HuH-7.5 (cell line): ENCODE data around the gene HES7.
A peak's percentile ranks its signal among the peaks of the same experiment; 100 is the strongest.

Experiments
- DNase-seq: peaks from one replicate; pipeline ENCODE4 v3.0.0; 2011; ENCODE audit warnings: low spot score

The HES7 gene

GRCh38 chr17:8155231-8155995, 31.5 kb upstream of the HES7 start:
- DNase-seq = no peak

GRCh38 chr17:8154608-8155155, 30.8 kb upstream of the HES7 start:
- no peak for DNase-seq

DNA sequence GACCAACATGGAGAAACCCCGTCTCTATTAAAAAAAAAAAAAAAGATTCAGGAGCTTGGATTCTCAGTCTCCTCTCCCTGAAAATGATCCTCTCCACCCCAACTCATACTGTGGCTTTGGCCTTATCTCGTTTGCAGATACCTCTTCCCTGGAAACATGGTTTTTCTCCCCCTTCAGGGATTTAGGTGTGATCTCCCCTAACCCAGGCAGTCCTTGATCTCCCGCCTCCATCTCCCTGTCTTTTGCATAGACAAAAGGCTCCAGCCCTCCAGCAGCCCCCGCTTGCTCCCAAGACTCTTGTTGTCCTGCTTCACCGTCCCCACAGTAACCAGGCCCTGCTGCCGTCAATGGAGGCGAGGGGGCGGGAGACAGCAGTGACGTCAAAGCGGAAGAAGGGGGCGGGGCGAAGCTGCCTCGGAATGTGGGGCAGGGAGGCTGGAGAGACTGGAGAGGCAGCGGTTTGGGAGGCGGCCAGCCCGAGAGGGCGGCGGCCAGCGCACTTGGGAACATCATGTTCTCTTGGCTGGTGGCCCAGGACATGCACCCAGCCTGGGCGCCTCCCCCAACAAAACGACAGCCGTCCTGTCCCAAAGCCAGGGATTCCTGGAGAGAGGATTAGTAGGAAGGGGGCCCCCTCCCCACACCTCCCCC, 30.2 kb upstream of the HES7 start:
- DNase-seq = no peak

- peak; percentile 82 for DNase-seq
These were observed 29.6 kb upstream of the HES7 start for GRCh38 chr17:8153525-8153956.

- no peak for DNase-seq
These were observed 29.1 kb upstream of the HES7 start for GRCh38 chr17:8153031-8153451.

DNA sequence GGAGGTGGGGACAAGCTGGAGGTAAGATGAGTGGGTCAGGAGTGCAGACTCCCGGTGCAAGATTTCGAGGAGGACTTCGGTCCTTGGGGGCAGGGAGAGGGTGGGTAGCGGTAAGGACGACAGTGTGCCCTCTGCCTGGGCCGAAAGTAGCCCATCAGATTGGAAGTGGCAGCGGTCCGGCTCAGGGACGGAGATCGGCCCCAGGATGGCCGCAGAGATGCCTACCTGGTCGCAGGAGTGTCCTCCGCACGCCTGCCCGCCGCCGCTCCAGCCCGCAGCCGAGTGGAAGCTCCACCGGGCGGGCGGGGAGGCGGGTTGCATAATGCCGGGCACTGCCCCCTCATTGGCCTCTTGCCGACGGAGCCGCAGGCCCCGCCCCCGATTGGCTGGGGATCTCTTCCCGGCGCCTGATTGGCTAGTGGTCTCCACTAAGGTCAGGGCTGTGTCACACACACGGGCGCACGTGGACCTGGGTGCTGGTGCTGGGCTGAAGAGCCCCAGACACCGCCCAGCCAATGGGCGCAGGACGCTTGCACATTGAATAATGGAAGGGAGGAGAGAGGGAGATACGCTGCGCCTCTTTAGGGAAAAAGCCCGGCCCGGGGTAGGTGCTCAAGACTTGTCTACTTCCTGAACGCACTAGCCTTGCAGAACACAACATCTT, 28.3 kb upstream of the HES7 start, which contains the start of gene PER1:
TSS of gene PER1 (minus strand) at position 293 of the 664 bp plus-strand sequence. CDS start 1,698 bp downstream, outside the sequence.
- DNase-seq = peak; percentile 97

GRCh38 chr17:8151641-8152111, 27.8 kb upstream of the HES7 start:
- DNase-seq = peak; percentile 49

GRCh38 chr17:8151120-8151640, 27.3 kb upstream of the HES7 start:
- DNase-seq = no peak

- DNase-seq = no peak
These were observed 26.6 kb upstream of the HES7 start for GRCh38 chr17:8150194-8151119.

DNA sequence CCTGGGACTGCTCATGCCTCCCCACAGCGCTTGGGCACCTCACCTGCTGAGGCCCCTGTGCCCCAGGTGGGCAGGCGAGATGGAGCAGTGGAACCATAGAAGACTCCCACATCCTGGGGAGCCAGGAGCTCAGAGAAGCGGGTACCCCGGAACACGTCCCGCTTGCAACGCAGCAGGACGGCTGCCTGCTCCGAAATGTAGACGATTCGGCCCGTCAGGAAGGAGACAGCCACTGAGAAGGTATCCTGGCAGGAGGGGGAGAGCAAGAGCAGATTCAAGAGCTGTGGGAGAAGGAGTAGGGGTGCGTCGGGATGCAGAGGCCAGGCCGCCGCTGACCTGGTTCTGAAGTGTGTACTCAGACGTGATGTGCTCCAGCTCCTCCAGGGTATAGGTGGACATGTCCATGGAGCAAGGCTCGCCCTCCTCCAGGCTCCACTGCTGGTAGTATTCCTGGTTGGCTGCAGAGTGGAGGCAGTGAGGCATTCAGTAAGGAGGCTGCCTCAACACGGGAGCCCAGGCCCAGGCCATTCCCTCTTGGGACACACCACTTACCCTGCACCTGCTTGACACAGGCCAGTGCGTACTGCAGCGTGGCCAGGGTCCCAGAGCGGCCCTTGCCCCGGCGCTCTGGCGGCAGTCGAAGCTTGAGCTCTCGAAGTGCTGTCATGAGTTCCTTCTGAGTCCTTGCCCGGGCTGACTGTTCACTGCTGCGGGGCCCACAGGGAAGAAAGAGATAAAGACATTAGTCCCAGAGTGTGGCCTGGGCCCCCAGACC, 25.7 kb upstream of the HES7 start:
- DNase-seq = no peak

DNA sequence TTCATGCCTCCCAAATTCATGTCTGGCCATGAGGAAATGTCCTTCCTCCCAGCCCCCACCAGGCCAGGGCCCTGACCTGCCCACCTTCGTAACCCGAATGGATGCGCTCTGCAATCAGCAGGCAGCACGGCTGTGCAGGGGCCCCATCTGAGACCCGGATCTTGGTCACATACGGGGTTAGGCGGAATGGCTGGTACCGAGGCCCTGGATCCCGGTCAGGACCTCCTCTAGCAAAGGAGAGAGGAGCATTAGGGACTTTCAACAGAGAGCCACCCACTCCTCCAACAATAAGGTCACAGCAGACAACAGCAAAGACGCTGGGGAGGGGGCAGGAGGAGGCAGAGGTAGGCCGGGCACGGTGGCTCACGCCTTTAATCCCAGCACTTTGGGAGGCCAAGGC, 24.7 kb upstream of the HES7 start:
- no peak for DNase-seq

- DNase-seq = no peak
These were observed 24.0 kb upstream of the HES7 start for GRCh38 chr17:8147805-8148404.

DNA sequence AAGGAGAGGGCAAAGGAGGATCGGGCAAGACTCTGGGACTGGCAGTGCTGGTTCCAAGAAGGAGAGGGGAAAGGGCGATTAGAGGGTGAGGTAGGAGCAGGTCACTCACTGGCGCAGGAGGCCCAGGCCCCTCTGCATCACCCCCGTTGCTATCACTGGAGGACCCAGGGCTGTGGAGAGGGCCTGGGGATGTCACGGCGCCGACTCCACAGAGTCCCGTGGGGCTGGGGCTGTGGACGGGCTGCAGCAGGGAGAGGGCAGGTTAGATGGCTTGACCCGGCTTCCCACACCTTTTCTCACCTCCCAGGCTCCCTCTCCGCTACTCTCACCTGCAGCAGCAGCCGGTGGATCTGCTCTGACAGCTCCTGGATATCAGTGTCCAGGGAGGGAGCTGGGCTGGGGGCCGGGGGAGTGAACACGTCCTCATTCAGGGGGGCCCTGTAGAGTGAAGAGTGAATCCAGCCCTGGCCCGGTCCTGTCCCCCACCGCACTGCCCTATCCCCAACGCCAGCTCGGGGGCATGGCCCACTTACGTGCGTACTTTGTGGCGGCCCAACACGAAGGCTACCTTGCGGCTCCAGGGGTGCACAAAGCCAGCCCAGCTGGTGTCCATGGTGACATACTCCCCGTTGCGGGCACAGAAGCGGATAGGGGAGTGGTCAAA, 23.4 kb upstream of the HES7 start:
- DNase-seq = no peak

- DNase-seq = no peak
These were observed 22.7 kb upstream of the HES7 start for GRCh38 chr17:8146381-8147140.

- no peak for DNase-seq
These were observed 21.9 kb upstream of the HES7 start for GRCh38 chr17:8145811-8146210.

DNA sequence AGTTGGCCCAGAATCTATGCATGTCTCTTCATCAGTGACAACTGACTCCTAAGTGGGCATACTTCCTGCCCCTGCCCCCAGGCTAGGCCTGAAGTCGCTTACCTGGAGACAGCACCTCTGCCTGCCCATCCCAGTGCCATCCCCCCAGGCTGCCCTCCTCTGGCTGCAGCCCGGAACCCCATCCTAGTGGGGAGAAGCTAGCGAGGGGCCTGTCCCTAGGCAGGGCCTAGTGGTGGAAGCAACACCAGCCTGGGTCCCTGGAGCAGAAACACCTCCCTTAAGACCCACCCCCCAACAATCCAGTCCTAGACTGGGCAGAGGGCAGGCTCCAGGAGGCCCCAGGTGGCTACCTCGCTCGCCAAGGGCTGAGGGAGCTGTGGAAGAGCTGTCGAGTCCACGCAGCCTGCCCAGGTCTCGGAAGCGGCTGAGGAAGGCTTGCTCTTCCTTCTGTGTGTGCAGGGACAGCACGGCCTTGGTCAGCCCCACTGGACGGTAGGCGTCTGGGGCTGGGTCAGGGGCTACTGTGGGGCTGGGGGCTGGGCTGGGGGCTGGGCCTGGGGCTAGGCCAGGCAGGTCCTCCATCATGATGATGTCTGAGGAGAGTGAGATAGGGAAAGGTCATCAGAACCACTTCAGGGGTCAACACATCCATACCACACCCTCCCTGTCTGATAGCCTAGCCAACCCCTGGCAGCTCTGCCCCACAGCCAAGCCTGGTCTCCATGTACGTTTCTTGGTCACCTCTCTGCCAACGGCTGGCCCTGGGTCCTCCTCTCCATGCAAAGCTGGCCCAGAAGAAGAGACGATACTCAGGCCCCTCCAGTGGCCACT, 20.7 kb upstream of the HES7 start:
- no peak for DNase-seq

- no peak for DNase-seq
These were observed 19.9 kb upstream of the HES7 start for GRCh38 chr17:8143581-8144400.
